GM21576 (cell line): ENCODE measurements around the gene IP6K3.

Source experiments
- ATAC-seq: cut with Tn5 transposase; IDR thresholded peaks from one replicate; pipeline ENCODE4 v1.9.1; 2021; ENCODE audit warnings: mild to moderate bottlenecking, moderate library complexity; ENCODE audit not compliant: unreplicated experiment

Gene IP6K3

GRCh38 chr6:33677143-33677660, 69.5 kb downstream of the IP6K3 start:
- ATAC-seq: no peak

GRCh38 chr6:33676416-33677142, 70.1 kb downstream of the IP6K3 start:
- no peak for ATAC-seq

DNA sequence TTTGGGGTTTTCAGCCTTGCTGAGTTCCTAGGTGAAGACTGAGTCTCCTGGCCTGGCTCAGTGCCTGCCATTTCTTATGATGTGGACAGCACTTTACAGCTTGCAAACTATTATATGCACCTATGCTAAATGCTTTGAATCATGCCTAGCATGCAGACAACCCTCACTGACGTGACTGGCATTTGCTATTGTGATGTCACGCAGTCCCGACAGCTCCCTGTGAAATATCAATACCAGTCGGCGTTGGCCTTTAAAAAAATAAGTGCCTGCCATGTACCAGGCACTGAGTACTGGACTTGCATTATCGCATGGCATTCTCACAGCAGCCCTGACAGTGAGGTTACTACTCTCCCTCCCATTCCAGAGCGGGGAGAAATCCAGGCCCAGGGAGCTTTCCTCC, 70.7 kb downstream of the IP6K3 start:
- no peak for ATAC-seq

GRCh38 chr6:33673851-33674250, 72.9 kb downstream of the IP6K3 start:
- ATAC-seq: no peak

GRCh38 chr6:33672808-33673207, 73.9 kb downstream of the IP6K3 start:
- ATAC-seq: no peak

GRCh38 chr6:33671744-33672072, 75.0 kb downstream of the IP6K3 start:
- ATAC-seq: no peak
